GM23338 (cell line): ENCODE measurements around the gene ARPC4.
A peak's percentile ranks its signal among the peaks of the same experiment; 100 is the strongest.
"Not testable (repeated sequence)": the region's sequence is repeated elsewhere in the genome, so short reads cannot be mapped to it uniquely, and the experiment has no call there.

ENCODE experiments used
- CREB1 ChIP-seq: fragments of 250-450 bp; sonication (Bioruptor Pico); IDR thresholded peaks from 2 replicates; pipeline ENCODE4 v1.5.0; 2020; ENCODE audit warnings: low read depth, mild to moderate bottlenecking, moderate library complexity
- CTCF ChIP-seq, 2 experiments: fragments of 200-600 bp in 1 of 2; sonication (generic) in 1 of 2; conservative IDR thresholded peaks; 2 replicates each; pipeline versions ENCODE4 v1.5.1 to v1.6.1; 2016 to 2017; ENCODE audit warnings: antibody characterized with exemption in 2 of 2, low read depth in 2 of 2, mild to moderate bottlenecking in 2 of 2, moderate library complexity in 1 of 2
- ETS1 ChIP-seq: IDR thresholded peaks from 2 replicates; pipeline ENCODE4 v1.6.1; 2016; ENCODE audit warnings: antibody characterized with exemption
- EZH2 ChIP-seq: fragments of 200-600 bp; sonication (generic); IDR thresholded peaks from one replicate; pipeline ENCODE4 v1.8.0; 2017; ENCODE audit warnings: antibody characterized with exemption, mild to moderate bottlenecking, low read depth; ENCODE audit not compliant: unreplicated experiment
- EZH2phosphoT487 ChIP-seq: fragments of 200-600 bp; sonication (generic); IDR thresholded peaks from one replicate; pipeline ENCODE4 v1.8.1; 2018; ENCODE audit warnings: antibody characterized with exemption; ENCODE audit not compliant: unreplicated experiment
- JUNB ChIP-seq: IDR thresholded peaks from one replicate; pipeline ENCODE4 v1.6.1; 2016; ENCODE audit warnings: antibody characterized with exemption; ENCODE audit not compliant: unreplicated experiment
- POLR2AphosphoS5 ChIP-seq: IDR thresholded peaks from 2 replicates; pipeline ENCODE4 v1.6.1; 2016; ENCODE audit warnings: antibody characterized with exemption, low read depth
- STAT1 ChIP-seq: IDR thresholded peaks from one replicate; pipeline ENCODE4 v1.6.1; 2016; ENCODE audit warnings: antibody characterized with exemption; ENCODE audit not compliant: unreplicated experiment
- ZNF114 ChIP-seq: fragments of 250-450 bp; sonication (Bioruptor Pico); IDR thresholded peaks from 2 replicates; pipeline ENCODE4 v1.5.0; 2020; ENCODE audit warnings: mild to moderate bottlenecking, moderate library complexity
- ZNF331 ChIP-seq: fragments of 250-450 bp; sonication (Bioruptor Pico); IDR thresholded peaks from 2 replicates; pipeline ENCODE4 v1.5.0; 2020; ENCODE audit warnings: low read depth, mild to moderate bottlenecking, moderate library complexity
- TF ChIP-seq, protein P1 (sequence below): IDR thresholded peaks from one replicate; pipeline ENCODE4 v1.6.1; 2018; ENCODE audit warnings: antibody characterized with exemption; ENCODE audit not compliant: unreplicated experiment
- TF ChIP-seq, protein P2 (sequence below): fragments of 250-450 bp; sonication (Bioruptor Pico); IDR thresholded peaks from 2 replicates; pipeline ENCODE4 v1.5.0; 2020; ENCODE audit warnings: mild to moderate bottlenecking, moderate library complexity

- TF ChIP-seq CTCF (conservative IDR thresholded peaks at IDR 0.05; ENCODE audit: low read depth in 2 of 2), result peak; percentile 63 to 66
- TF ChIP-seq POLR2AphosphoS5, EZH2, ETS1, CREB1, JUNB, STAT1, EZH2phosphoT487, ZNF114, ZNF331: not testable (repeated sequence)
- TF ChIP-seq, protein P1, sequence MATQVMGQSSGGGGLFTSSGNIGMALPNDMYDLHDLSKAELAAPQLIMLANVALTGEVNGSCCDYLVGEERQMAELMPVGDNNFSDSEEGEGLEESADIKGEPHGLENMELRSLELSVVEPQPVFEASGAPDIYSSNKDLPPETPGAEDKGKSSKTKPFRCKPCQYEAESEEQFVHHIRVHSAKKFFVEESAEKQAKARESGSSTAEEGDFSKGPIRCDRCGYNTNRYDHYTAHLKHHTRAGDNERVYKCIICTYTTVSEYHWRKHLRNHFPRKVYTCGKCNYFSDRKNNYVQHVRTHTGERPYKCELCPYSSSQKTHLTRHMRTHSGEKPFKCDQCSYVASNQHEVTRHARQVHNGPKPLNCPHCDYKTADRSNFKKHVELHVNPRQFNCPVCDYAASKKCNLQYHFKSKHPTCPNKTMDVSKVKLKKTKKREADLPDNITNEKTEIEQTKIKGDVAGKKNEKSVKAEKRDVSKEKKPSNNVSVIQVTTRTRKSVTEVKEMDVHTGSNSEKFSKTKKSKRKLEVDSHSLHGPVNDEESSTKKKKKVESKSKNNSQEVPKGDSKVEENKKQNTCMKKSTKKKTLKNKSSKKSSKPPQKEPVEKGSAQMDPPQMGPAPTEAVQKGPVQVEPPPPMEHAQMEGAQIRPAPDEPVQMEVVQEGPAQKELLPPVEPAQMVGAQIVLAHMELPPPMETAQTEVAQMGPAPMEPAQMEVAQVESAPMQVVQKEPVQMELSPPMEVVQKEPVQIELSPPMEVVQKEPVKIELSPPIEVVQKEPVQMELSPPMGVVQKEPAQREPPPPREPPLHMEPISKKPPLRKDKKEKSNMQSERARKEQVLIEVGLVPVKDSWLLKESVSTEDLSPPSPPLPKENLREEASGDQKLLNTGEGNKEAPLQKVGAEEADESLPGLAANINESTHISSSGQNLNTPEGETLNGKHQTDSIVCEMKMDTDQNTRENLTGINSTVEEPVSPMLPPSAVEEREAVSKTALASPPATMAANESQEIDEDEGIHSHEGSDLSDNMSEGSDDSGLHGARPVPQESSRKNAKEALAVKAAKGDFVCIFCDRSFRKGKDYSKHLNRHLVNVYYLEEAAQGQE, result not testable (repeated sequence)
- TF ChIP-seq, protein P2, sequence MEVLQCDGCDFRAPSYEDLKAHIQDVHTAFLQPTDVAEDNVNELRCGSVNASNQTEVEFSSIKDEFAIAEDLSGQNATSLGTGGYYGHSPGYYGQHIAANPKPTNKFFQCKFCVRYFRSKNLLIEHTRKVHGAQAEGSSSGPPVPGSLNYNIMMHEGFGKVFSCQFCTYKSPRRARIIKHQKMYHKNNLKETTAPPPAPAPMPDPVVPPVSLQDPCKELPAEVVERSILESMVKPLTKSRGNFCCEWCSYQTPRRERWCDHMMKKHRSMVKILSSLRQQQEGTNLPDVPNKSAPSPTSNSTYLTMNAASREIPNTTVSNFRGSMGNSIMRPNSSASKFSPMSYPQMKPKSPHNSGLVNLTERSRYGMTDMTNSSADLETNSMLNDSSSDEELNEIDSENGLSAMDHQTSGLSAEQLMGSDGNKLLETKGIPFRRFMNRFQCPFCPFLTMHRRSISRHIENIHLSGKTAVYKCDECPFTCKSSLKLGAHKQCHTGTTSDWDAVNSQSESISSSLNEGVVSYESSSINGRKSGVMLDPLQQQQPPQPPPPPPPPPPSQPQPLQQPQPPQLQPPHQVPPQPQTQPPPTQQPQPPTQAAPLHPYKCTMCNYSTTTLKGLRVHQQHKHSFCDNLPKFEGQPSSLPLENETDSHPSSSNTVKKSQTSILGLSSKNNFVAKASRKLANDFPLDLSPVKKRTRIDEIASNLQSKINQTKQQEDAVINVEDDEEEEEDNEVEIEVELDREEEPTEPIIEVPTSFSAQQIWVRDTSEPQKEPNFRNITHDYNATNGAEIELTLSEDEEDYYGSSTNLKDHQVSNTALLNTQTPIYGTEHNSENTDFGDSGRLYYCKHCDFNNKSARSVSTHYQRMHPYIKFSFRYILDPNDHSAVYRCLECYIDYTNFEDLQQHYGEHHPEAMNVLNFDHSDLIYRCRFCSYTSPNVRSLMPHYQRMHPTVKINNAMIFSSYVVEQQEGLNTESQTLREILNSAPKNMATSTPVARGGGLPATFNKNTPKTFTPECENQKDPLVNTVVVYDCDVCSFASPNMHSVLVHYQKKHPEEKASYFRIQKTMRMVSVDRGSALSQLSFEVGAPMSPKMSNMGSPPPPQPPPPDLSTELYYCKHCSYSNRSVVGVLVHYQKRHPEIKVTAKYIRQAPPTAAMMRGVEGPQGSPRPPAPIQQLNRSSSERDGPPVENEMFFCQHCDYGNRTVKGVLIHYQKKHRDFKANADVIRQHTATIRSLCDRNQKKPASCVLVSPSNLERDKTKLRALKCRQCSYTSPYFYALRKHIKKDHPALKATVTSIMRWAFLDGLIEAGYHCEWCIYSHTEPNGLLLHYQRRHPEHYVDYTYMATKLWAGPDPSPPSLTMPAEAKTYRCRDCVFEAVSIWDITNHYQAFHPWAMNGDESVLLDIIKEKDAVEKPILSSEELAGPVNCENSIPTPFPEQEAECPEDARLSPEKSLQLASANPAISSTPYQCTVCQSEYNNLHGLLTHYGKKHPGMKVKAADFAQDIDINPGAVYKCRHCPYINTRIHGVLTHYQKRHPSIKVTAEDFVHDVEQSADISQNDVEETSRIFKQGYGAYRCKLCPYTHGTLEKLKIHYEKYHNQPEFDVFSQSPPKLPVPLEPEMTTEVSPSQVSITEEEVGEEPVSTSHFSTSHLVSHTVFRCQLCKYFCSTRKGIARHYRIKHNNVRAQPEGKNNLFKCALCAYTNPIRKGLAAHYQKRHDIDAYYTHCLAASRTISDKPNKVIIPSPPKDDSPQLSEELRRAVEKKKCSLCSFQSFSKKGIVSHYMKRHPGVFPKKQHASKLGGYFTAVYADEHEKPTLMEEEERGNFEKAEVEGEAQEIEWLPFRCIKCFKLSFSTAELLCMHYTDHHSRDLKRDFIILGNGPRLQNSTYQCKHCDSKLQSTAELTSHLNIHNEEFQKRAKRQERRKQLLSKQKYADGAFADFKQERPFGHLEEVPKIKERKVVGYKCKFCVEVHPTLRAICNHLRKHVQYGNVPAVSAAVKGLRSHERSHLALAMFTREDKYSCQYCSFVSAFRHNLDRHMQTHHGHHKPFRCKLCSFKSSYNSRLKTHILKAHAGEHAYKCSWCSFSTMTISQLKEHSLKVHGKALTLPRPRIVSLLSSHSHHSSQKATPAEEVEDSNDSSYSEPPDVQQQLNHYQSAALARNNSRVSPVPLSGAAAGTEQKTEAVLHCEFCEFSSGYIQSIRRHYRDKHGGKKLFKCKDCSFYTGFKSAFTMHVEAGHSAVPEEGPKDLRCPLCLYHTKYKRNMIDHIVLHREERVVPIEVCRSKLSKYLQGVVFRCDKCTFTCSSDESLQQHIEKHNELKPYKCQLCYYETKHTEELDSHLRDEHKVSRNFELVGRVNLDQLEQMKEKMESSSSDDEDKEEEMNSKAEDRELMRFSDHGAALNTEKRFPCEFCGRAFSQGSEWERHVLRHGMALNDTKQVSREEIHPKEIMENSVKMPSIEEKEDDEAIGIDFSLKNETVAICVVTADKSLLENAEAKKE, result not testable (repeated sequence)
Observed at GRCh38 chr3:9848860-9849259, 56.0 kb downstream of the ARPC4 start.
